Measurements from ENCODE around the gene IL11. TPM values are rescaled to one million over a fixed set of nuclear protein-coding genes. Genes with fewer than 3 reads are reported as not detected.

The IL11 gene
- total RNA-seq, 1 donor from 2014 or later: 183 TPM

DNA sequence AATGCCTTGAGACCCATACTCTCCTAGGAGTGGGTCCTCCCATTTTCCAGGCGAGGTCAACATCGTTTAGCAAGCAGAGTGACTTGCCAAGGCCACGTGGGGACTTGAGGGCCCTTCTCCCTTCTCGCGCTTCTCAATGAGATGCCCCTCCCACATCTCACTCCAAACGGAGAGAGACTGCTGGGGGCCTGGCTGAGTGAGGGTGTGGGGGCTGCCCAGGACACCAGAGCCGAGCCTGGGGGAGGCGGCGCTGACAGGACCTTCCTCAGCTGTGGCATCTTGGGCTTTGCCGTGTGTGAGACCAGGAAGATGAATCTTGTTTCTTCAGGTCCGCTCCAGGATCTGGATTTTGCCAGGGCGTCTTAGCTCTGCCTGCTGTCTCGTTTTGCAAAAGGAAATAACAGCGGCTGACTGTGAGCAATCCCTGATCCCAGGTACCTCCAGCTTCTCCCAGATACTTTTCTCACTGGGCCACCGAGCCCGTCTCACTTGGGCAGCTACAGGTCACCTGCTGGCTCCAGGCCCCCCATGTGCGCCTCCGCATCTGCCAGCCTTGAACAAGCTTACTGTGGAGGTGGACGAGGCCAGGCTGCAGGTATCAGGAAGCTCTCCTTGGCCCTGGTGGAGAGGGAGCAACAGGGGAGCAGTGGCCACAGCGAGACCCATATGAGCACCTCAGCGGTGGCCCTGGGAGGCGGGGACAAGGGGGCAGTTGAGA, 21.8 kb downstream of the IL11 start:
- H3K27me3 Mint-ChIP-seq (ENCODE audit: low read depth, unreplicated experiment): peaks cover 30% of the 10 kb centered on the region
- Histone ChIP-seq H3K4me1 (ENCODE audit: insufficient read depth, low read length) (peaks cover 7% of the 10 kb centered on the region), H2AFZ (ENCODE audit: low read depth, low read length) (no peak overlapping the region), H4K20me1 (ENCODE audit: insufficient read depth, low read length) (peaks cover 5% of the 10 kb centered on the region), H3K27ac (ENCODE audit: low read depth, low read length) (no peak overlapping the region), H3K79me2 (ENCODE audit: insufficient read depth, low read length) (no peaks in the 10 kb centered on the region), H3K27me3 (ENCODE audit: insufficient read depth, low read length) (peaks cover 10% of the 10 kb centered on the region), H3K36me3 (ENCODE audit: insufficient read depth, low read length) (no peaks in the 10 kb centered on the region), H3K9ac (ENCODE audit: low read length) (no peak overlapping the region), H3K9me3 (ENCODE audit: insufficient read depth, low read depth, low read length) (no peaks in the 10 kb centered on the region), H3K4me2 (ENCODE audit: low read length) (no peak overlapping the region), H3K4me3 (ENCODE audit: insufficient read depth, low read depth, low read length) (no peak overlapping the region)
- no peak overlapping the region for H3K4me3 Mint-ChIP-seq (ENCODE audit: unreplicated experiment)
- H3K4me1 Mint-ChIP-seq (ENCODE audit: low read depth, unreplicated experiment): peaks cover 13% of the 10 kb centered on the region
- FAIRE-seq: no peak
- H3K36me3 Mint-ChIP-seq (ENCODE audit: low read depth, unreplicated experiment): peaks cover 13% of the 10 kb centered on the region
- no peak for DNase-seq (ENCODE audit: low read depth)
- TF ChIP-seq, protein P1, sequence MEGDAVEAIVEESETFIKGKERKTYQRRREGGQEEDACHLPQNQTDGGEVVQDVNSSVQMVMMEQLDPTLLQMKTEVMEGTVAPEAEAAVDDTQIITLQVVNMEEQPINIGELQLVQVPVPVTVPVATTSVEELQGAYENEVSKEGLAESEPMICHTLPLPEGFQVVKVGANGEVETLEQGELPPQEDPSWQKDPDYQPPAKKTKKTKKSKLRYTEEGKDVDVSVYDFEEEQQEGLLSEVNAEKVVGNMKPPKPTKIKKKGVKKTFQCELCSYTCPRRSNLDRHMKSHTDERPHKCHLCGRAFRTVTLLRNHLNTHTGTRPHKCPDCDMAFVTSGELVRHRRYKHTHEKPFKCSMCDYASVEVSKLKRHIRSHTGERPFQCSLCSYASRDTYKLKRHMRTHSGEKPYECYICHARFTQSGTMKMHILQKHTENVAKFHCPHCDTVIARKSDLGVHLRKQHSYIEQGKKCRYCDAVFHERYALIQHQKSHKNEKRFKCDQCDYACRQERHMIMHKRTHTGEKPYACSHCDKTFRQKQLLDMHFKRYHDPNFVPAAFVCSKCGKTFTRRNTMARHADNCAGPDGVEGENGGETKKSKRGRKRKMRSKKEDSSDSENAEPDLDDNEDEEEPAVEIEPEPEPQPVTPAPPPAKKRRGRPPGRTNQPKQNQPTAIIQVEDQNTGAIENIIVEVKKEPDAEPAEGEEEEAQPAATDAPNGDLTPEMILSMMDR (IDR thresholded peaks at IDR 0.05; ENCODE audit: insufficient read depth, low read depth, low read length): no peak
- no peak for TF ChIP-seq EZH2 (IDR thresholded peaks at IDR 0.05; ENCODE audit: insufficient read depth, low read length)
- H3K27ac Mint-ChIP-seq (ENCODE audit: unreplicated experiment): no peak overlapping the region
- peaks cover 3% of the 10 kb centered on the region for H3K9me3 Mint-ChIP-seq (ENCODE audit: unreplicated experiment)

DNA sequence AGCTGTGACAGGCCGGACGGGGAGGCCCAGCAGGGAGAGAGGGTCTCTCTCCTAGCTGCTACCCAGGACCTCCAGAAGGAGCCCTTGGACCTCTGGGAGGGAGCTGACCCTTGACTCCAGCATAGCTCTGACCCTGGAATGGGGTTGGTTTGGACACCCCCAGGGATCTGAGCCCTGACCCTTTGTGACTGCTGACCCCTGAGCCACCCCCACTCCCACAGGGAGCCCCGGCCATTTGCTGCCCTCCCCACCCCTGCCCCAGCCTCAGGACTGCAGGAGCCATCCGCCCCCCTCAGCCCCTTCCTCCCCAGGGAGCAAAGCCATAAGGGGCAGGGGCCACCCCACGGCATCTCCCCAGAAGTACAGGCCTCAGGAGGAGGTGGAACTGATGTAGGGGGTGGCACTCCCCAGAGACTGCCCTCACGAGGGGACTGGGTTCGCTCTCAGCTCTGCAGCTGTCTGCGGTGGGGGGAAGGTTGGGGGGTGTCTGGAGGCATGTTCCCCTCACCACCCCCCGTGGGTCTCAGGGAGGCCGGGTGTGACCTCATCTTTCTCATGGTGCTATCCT, 22.7 kb downstream of the IL11 start:
- H3K27me3 ChIP-seq (ENCODE audit: insufficient read depth, low read length): peaks cover 2% of the 10 kb centered on the region
- peaks cover 21% of the 10 kb centered on the region for H3K27me3 Mint-ChIP-seq (ENCODE audit: low read depth, unreplicated experiment)
- no peak for FAIRE-seq
- peaks cover 3% of the 10 kb centered on the region for H3K4me1 ChIP-seq (ENCODE audit: insufficient read depth, low read length)
- no peak overlapping the region for H3K27ac Mint-ChIP-seq (ENCODE audit: unreplicated experiment)
- no peaks in the 10 kb centered on the region for H3K79me2 ChIP-seq (ENCODE audit: insufficient read depth, low read length)
- H3K9me3 ChIP-seq (ENCODE audit: insufficient read depth, low read depth, low read length): no peaks in the 10 kb centered on the region
- H4K20me1 ChIP-seq (ENCODE audit: insufficient read depth, low read length): no peaks in the 10 kb centered on the region
- H3K9ac ChIP-seq (ENCODE audit: low read length): no peak overlapping the region
- DNase-seq (ENCODE audit: low read depth): no peak
- H3K4me3 Mint-ChIP-seq (ENCODE audit: unreplicated experiment): no peak overlapping the region
- H3K27ac ChIP-seq (ENCODE audit: low read depth, low read length): no peak overlapping the region
- H3K9me3 Mint-ChIP-seq (ENCODE audit: unreplicated experiment): peaks cover 3% of the 10 kb centered on the region
- H3K36me3 Mint-ChIP-seq (ENCODE audit: low read depth, unreplicated experiment): peaks cover 15% of the 10 kb centered on the region
- no peak for TF ChIP-seq EZH2 (IDR thresholded peaks at IDR 0.05; ENCODE audit: insufficient read depth, low read length)
- TF ChIP-seq, protein P1 (IDR thresholded peaks at IDR 0.05; ENCODE audit: insufficient read depth, low read depth, low read length): no peak
- no peak overlapping the region for H3K4me3 ChIP-seq (ENCODE audit: insufficient read depth, low read depth, low read length)
- no peaks in the 10 kb centered on the region for H3K36me3 ChIP-seq (ENCODE audit: insufficient read depth, low read length)
- no peak overlapping the region for H3K4me2 ChIP-seq (ENCODE audit: low read length)
- peaks cover 13% of the 10 kb centered on the region for H3K4me1 Mint-ChIP-seq (ENCODE audit: low read depth, unreplicated experiment)
- H2AFZ ChIP-seq (ENCODE audit: low read depth, low read length): no peak overlapping the region
